SU-DHL-6 (cell line): ENCODE data around the gene AHDC1.

ENCODE experiments used
- H2AFZ ChIP-seq: fragments of 200-600 bp; sonication (generic); 2 replicates; pipeline ENCODE4 v1.6.1; 2014; ENCODE audit warnings: low read depth, mild to moderate bottlenecking, moderate library complexity, mixed read lengths, antibody characterized with exemption, low read length; ENCODE audit not compliant: severe bottlenecking
- H3F3A ChIP-seq: fragments of 200-600 bp; shearing (Covaris generic); 2 replicates; pipeline ENCODE4 v1.6.0; 2016; ENCODE audit warnings: antibody characterized with exemption, mild to moderate bottlenecking; ENCODE audit not compliant: insufficient read depth
- H3K27ac ChIP-seq: fragments of 200-600 bp; sonication (generic); 2 replicates; pipeline ENCODE4 v1.5.1; 2016; ENCODE audit warnings: low read depth, mild to moderate bottlenecking, low read length, moderate library complexity, mixed read lengths
- H3K27me3 ChIP-seq: fragments of 200-600 bp; sonication (generic), shearing (Covaris generic); 2 replicates; pipeline ENCODE4 v1.6.0; 2014; ENCODE audit warnings: mild to moderate bottlenecking, low read length
- H3K36me3 ChIP-seq: fragments of 200-600 bp; sonication (generic); 2 replicates; pipeline ENCODE4 v1.6.1; 2014; ENCODE audit warnings: mild to moderate bottlenecking, low read length, mixed read lengths
- H3K4me2 ChIP-seq: fragments of 300-600, 200-600 bp; shearing (Covaris generic), sonication (generic); 2 replicates; pipeline ENCODE4 v1.6.0; 2014; ENCODE audit warnings: low read length, low read depth, mild to moderate bottlenecking; ENCODE audit not compliant: poor library complexity, severe bottlenecking
- H3K4me3 ChIP-seq: fragments of 200-600 bp; sonication (generic); 2 replicates; pipeline ENCODE4 v1.5.1; 2014; ENCODE audit warnings: antibody characterized with exemption, low read length, mild to moderate bottlenecking, mixed read lengths; ENCODE audit not compliant: insufficient read depth, poor library complexity, severe bottlenecking
- H3K79me2 ChIP-seq: fragments of 200-600 bp; sonication (generic); 2 replicates; pipeline ENCODE4 v1.6.1; 2014; ENCODE audit warnings: mild to moderate bottlenecking, low read length, moderate library complexity; ENCODE audit not compliant: insufficient read depth
- H3K9ac ChIP-seq: fragments of 200-600 bp; sonication (generic); 2 replicates; pipeline ENCODE4 v1.7.0; 2014; ENCODE audit warnings: mild to moderate bottlenecking, low read length
- H3K9me2 ChIP-seq: fragments of 200-600 bp; sonication (generic); replicated peaks from 2 replicates; pipeline ENCODE4 v1.6.1; 2014; ENCODE audit warnings: low read length; ENCODE audit not compliant: insufficient read depth
- H3K9me3 ChIP-seq: fragments of 200-600 bp; sonication (generic); 2 replicates; pipeline ENCODE4 v1.6.1; 2014; ENCODE audit warnings: low read length, mixed read lengths; ENCODE audit not compliant: insufficient read depth
- H4K20me1 ChIP-seq: fragments of 200-600 bp; sonication (generic); 2 replicates; pipeline ENCODE4 v1.6.1; 2014; ENCODE audit warnings: low read depth, mild to moderate bottlenecking, antibody characterized with exemption, low read length, moderate library complexity, mixed read lengths
- CTCF ChIP-seq: fragments of 200-600 bp; sonication (generic); IDR thresholded peaks from one replicate; pipeline ENCODE4 v1.5.1; 2017; ENCODE audit warnings: antibody characterized with exemption, mild to moderate bottlenecking, low read length, moderate library complexity; ENCODE audit not compliant: insufficient read depth, poor library complexity, severe bottlenecking
- EZH2phosphoT487 ChIP-seq: fragments of 200-600 bp; sonication (generic), shearing (Covaris generic); conservative IDR thresholded peaks from 2 replicates; pipeline ENCODE4 v1.6.1; 2018; ENCODE audit warnings: mild to moderate bottlenecking, antibody characterized with exemption, low read length, moderate library complexity, mixed read lengths

AHDC1 gene

GRCh38 chr1:27633298-27633610 lies 29.3 kb upstream of the AHDC1 start:
- Histone ChIP-seq H3K27me3 (no peaks in the 10 kb centered on the region), H3K9me2 (no peaks in the 10 kb centered on the region), H2AFZ (no peak overlapping the region), H3K27ac (no peak overlapping the region), H3F3A (no peaks in the 10 kb centered on the region), H3K9ac (no peak overlapping the region), H3K36me3 (no peaks in the 10 kb centered on the region), H3K4me2 (no peak overlapping the region), H3K4me3 (no peak overlapping the region), H4K20me1 (no peaks in the 10 kb centered on the region), H3K9me3 (no peaks in the 10 kb centered on the region), H3K79me2 (no peaks in the 10 kb centered on the region)
- TF ChIP-seq CTCF (no peak), EZH2phosphoT487 (no peak)

- Histone ChIP-seq H3K27me3 (no peaks in the 10 kb centered on the region), H3K36me3 (no peaks in the 10 kb centered on the region), H3K4me3 (no peak overlapping the region), H3K79me2 (no peaks in the 10 kb centered on the region), H3K9ac (no peak overlapping the region), H3K9me2 (no peaks in the 10 kb centered on the region), H3K27ac (no peak overlapping the region), H3K4me2 (no peak overlapping the region), H4K20me1 (no peaks in the 10 kb centered on the region), H3F3A (no peaks in the 10 kb centered on the region), H2AFZ (no peak overlapping the region), H3K9me3 (no peaks in the 10 kb centered on the region)
- no peak for TF ChIP-seq EZH2phosphoT487
- no peak for TF ChIP-seq CTCF
Measured at GRCh38 chr1:27632387-27633297, 28.7 kb upstream of the AHDC1 start.

- no peak overlapping the region for H2AFZ ChIP-seq
- H3K27ac ChIP-seq, result no peak overlapping the region
- H3K9me2 ChIP-seq, result no peaks in the 10 kb centered on the region
- no peak for TF ChIP-seq CTCF
- no peak for TF ChIP-seq EZH2phosphoT487
- no peaks in the 10 kb centered on the region for H3K79me2 ChIP-seq
- no peak overlapping the region for H3K4me2 ChIP-seq
- no peaks in the 10 kb centered on the region for H4K20me1 ChIP-seq
- H3K9me3 ChIP-seq, result no peaks in the 10 kb centered on the region
- H3F3A ChIP-seq, result no peaks in the 10 kb centered on the region
- H3K4me3 ChIP-seq, result no peak overlapping the region
- H3K27me3 ChIP-seq, result no peaks in the 10 kb centered on the region
- no peak overlapping the region for H3K9ac ChIP-seq
- H3K36me3 ChIP-seq, result no peaks in the 10 kb centered on the region
Measured at GRCh38 chr1:27630859-27631491, 27.0 kb upstream of the AHDC1 start.
